HG02981 (cell line): ENCODE measurements around the gene TMEM178B.

ENCODE experiments used
- ATAC-seq: cut with Tn5 transposase; IDR thresholded peaks from one replicate; pipeline ENCODE4 v1.9.1; 2021; ENCODE audit warnings: mild to moderate bottlenecking, moderate library complexity; ENCODE audit not compliant: unreplicated experiment

The TMEM178B gene

GRCh38 chr7:141410353-141411000 is 336.6 kb downstream of the TMEM178B start:
- ATAC-seq = no peak

- no peak for ATAC-seq
These were observed 337.3 kb downstream of the TMEM178B start for GRCh38 chr7:141411133-141411532.

DNA sequence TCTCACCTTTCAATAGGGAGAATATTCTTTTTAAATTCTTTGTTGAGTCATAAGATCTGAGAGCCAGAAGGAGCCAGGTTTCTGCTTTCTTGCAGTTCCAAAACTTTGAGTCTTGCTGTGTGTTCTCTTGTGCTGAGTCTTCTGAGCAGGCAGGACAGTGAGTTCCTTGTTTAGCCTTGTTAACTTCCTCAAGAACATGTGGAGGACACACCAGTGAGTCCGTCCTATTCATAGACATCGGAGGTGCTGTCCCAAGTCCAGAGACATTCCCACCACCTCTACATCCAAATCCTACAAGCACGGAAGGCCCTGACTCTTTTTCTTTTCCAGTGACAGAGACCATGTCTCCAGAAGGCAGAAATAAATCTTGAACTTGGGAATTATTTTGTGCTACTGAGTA is 342.1 kb downstream of the TMEM178B start:
- ATAC-seq = no peak

DNA sequence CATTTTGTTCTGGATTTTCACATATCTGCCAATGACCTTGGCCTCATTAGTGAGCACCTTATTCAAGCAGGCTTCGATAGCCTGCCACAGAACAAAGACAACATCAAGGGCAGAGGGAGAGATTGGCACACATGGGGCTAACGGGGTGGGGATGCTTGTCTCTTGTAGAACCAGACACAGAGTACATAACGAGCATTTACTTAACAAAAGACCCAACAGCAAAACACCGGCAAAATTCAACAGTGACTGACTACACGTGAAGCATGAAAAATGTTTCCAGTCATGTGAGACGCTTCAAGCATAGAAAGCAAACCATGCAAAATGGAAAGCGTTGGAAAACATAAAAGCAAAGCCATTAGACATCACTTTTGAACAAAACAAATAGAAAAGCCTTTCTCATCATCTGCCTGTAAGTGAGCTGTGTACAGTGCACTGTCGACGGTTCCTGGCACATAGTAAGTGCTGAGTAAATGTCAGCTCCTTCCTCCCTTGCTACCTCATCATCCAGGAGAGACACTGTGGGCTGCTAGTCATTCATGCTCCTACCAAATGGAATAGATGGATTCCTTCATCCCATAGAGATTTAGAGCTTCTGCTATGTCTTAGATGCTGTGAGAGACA is 342.9 kb downstream of the TMEM178B start:
- no peak for ATAC-seq

- no peak for ATAC-seq
These were observed 343.6 kb downstream of the TMEM178B start for GRCh38 chr7:141417506-141417905.

DNA sequence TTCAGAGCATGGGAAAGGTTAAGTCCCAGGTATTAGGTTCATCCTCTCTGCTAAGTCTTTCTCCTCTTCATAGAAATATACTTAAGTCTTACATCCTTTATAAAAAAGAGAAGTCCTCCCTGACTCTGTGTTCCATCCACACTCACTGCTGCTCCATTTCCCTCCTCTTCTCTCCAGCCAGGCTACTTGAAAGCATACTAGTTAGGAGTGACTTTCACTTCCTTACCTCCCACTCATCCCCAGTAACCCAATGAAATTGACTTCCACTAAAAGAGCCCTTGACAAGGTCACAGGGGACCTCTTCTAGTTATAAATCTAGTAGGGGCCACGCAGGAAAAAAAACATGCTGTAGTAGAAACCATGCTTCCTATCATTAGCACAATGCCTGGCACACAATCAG is 344.2 kb downstream of the TMEM178B start:
- ATAC-seq = no peak

GRCh38 chr7:141421306-141421705 is 347.4 kb downstream of the TMEM178B start:
- ATAC-seq = no peak

DNA sequence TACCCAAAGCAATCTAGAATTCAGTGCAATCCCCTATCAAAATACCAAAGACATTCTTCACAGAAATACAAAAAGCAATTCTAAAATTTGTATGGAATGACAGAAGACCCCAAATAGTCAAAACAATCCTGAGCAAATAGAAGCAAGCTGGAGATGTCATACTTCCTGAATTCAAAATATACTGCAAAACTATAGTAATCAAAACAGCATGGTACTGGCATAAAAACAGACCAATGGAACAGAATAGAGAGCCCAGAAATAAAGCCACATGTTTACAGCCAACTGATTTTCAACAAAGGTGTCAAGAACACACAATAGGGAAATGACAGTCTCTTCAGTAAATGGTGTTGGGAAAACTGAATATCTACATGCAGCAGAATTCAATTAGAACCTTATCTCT is 353.3 kb downstream of the TMEM178B start:
- ATAC-seq = no peak

GRCh38 chr7:141430455-141431139 is 356.7 kb downstream of the TMEM178B start:
- ATAC-seq = no peak

DNA sequence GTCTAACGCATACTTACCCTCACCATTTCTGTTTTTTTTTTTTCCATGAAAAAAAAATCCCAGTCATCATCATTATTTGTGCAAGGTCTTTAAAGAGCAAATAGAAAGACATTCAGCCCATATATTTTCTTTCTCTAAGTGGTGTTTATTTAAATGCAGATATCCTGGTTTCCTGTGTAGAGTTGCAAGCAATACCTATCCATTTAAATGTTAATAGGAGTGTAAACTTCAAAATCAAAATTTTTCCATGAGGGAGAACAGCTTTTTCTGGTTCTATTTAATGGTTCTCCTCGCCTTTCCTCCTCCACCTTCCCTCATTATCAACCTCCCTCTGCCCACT is 357.2 kb downstream of the TMEM178B start:
- no peak for ATAC-seq

DNA sequence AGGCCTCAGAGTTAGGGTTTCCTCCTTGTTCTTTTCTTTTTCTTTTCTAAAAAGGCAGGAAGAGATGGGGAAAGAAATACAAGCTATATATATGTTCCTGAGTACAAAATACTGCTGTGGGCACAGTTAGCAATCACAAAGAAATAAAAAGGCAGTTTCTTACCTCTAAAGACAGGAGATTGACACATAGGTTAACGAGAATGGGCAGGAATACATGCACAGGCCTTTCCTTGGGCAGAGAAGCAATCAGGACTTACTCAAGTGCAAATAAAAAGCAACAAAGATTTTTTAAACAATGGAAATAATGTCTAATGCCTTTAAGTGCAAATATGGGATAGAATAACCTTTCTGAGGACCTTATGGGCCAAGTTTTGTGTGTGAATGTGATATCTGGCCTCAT is 357.8 kb downstream of the TMEM178B start:
- ATAC-seq = no peak

- no peak for ATAC-seq
These were observed 359.8 kb downstream of the TMEM178B start for GRCh38 chr7:141433698-141434097.

DNA sequence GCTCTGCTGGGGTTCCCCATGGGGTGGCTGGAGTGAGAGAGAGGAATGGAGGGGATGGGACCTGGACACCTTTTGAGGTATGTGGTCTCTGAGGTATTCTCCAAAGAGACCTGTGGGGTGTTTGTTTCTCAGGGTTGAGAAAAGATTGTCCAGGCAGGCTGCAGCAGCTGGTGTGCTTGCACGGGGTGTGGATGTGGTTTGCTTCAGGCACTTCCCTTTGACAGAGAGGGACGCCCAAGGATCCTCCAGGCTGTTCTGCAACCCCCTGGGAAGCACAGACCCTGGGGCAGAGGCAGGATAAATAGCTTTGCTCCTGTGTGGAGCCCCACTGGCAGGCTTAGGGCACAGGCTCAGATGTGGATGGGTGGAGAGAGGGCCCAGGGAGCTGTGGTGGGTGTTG is 362.3 kb downstream of the TMEM178B start:
- no peak for ATAC-seq

DNA sequence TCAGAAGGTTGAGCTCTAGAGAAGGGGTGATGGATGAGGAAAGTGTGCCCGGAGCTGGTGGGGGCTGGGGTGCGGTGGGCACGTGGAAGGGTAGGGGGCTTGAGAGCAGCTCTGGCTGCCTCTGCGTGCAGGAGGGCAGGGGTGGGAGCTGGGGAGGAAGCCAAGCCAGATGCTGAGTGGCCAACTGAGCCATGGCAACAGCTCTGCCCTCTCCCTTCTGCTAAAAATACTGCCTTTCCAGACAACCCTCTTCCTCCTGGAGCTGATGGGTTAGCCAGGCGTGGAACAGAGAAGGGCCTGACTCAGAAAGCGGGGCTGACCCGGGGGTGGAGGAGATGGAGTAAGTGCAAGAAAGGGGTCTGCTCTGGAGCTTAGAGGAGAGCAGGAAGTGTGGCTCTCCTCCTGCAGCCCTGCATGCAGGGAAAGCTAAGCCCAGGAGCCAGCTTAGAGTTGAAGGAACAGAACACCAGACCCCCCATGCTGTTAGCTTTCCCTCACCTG is 362.8 kb downstream of the TMEM178B start:
- ATAC-seq = no peak

- ATAC-seq = no peak
These were observed 365.3 kb downstream of the TMEM178B start for GRCh38 chr7:141439164-141439563.

DNA sequence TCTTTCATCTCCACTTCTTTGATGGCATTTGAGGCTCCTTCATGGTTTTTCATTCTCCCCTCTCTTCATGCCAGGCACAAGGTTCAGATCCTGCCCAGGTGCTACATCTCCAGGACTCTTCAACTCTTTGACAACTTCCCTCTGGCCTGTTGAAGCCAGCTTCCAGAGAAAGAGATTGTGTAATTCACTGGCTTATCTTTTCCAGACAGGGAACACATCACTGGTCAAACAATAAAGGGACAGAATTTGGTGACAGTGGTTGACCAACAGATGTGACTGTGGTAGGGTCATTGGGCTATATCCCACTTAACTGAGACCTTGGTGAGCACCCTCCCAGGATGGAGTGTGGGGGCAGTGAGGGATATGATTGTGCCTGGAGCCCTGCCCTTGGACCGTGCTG is 365.9 kb downstream of the TMEM178B start:
- ATAC-seq = no peak

- no peak for ATAC-seq
These were observed 368.2 kb downstream of the TMEM178B start for GRCh38 chr7:141441837-141442627.

DNA sequence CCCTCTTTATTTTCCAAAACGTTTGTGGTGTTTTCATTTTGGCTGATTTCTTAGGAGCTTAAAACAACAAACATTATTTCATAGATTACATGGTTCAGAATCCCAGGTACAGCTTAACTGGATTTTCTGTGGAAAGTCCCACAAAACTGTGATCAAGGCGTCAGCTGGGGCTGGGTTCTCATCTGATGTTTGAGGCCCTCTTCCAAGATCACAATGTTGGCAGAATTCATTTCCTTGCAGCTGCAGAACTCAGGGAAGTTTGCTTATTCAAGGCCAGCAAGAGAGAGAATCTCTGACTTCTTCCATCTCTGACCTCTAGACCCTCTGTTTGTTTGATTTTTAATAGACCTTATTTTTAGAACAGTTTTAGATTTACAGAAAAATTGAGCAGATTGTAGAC is 368.9 kb downstream of the TMEM178B start:
- ATAC-seq = no peak

DNA sequence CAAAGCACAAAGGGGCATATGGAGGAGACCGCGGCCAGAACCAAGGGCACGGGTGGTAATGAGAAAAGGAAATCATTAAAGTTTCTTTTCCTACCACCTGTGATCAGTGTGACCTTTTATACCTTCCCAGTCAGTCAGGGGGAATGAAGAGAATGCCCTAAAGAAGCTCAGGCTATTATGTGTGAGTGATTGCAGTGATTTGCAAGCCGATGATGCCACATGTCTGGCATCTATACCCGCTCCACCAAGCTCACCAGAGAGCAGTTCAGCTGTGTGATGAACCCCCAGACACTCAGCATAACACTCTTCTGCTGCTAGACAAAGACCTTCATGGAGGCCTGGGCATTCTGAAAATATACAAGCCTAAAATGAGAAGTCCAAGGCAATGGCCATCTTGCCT is 371.1 kb downstream of the TMEM178B start:
- no peak for ATAC-seq

DNA sequence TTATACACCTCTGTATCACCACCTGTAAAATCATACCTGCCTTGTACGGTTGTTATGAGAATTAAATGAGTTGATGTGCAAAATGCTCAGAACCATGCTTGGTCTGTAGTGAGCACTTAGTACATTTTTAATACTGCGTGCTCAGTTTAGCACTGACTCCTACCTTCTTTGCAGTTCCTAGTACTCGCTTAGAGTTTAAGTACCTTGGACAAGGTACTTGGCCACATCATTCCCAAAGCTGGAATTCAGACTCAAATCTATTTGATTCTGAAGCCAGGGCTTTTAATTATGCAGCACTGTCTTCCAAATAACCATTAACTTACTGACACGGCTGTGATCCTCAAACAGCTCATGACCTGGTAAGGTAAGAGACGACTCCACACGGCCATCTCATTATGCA is 377.4 kb downstream of the TMEM178B start:
- ATAC-seq = no peak

DNA sequence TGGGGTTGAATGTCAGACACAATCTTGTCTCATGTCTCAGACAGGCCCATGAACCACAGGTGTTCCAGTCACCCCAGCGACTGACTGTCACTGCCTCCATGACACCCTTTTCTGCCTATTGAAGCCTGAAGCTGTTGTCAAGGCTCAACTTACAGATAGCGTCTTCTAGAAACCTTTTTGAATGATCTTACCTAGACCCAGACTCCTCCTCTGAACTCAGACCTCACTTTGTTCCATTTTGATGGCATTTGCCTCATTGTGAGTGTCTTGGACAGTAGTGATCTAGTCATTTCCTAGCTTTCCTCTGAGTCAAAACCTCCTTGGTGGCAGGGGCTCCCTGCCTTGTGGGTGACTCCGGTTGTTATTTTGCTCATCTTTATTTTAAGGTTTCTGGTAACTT is 379.0 kb downstream of the TMEM178B start:
- no peak for ATAC-seq

DNA sequence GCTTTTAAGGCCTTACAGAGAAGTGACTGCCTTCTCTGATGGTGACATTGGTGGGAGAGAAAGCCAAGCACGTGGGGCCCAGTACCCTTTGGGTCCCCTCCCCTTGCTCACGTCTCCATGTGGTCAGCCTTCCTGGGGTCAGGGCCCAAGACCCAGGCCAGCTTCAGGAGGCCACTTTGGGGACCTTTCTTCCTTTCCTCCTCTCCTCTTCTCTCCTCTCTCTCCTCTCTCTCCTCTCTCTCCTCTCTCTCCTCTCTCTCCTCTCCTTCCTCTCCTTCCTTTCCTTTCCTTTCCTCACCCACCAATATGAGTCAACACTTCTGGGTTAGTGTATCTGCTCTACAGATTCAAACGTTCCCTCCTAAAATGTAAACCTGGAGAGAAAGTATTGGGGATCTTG is 380.5 kb downstream of the TMEM178B start:
- no peak for ATAC-seq
